CD4-positive, CD25-positive, alpha-beta regulatory T cell (primary cell): ENCODE results near the gene ATF5. TPM values are rescaled to one million over a fixed set of nuclear protein-coding genes. Genes with fewer than 3 reads are reported as not detected.

ENCODE experiments used
- ATAC-seq, 2 donors: fragments of 150-1000 bp; cut with Tn5 transposase; one replicate each; pipeline ENCODE4 v1.10.0; 2021; ENCODE audit warnings: low read depth in 2 of 2, moderate number of reproducible peaks in 2 of 2, moderate library complexity in 1 of 2
- DNase-seq, 3 donors: peaks; one replicate each; pipeline versions ENCODE4 v3.0.0 to v3.0.0-alpha.2; 2012 to 2022; ENCODE audit warnings: mixed read lengths in 1 of 3
- H3K27ac ChIP-seq: one replicate; pipeline ENCODE4 v1.7.0; 2013; ENCODE audit warnings: mild to moderate bottlenecking, low read length; ENCODE audit not compliant: insufficient read depth, poor library complexity, severe bottlenecking
- H3K27me3 ChIP-seq: one replicate; pipeline ENCODE4 v1.7.0; 2013; ENCODE audit warnings: low read length; ENCODE audit not compliant: control insufficient read depth, insufficient read depth
- H3K36me3 ChIP-seq: one replicate; pipeline ENCODE4 v1.7.0; 2013; ENCODE audit warnings: mild to moderate bottlenecking, low read length, moderate library complexity; ENCODE audit not compliant: control insufficient read depth, insufficient read depth
- H3K4me1 ChIP-seq: 2 replicates; pipeline ENCODE4 v1.7.0; 2013; ENCODE audit warnings: mild to moderate bottlenecking, low read length; ENCODE audit not compliant: insufficient read depth, control insufficient read depth, poor library complexity, severe bottlenecking
- H3K4me3 ChIP-seq: one replicate; pipeline ENCODE4 v1.7.0; 2013; ENCODE audit warnings: low read depth, mild to moderate bottlenecking, low read length, moderate library complexity
- H3K9me3 ChIP-seq, 2 experiments: 1 replicate in 1 of 2; 2 replicates in 1 of 2; pipeline ENCODE4 v1.7.0; 2013; ENCODE audit warnings: low read length in 2 of 2, mild to moderate bottlenecking in 1 of 2, moderate library complexity in 1 of 2; ENCODE audit not compliant: control insufficient read depth in 2 of 2
- H3K27ac Mint-ChIP-seq, 3 donors: one replicate each; pipeline ENCODE4 v1.8.0; 2020 to 2022; ENCODE audit warnings: mild to moderate bottlenecking in 3 of 3, mixed read lengths in 3 of 3, moderate library complexity in 2 of 3
- H3K27me3 Mint-ChIP-seq: one replicate; pipeline ENCODE4 v1.8.0; 2022; ENCODE audit warnings: mild to moderate bottlenecking, mixed read lengths
- H3K36me3 Mint-ChIP-seq: one replicate; pipeline ENCODE4 v1.8.0; 2020; ENCODE audit warnings: mixed read lengths
- H3K4me1 Mint-ChIP-seq, 4 donors: one replicate each; pipeline ENCODE4 v1.8.0; 2020 to 2022; ENCODE audit warnings: mixed read lengths in 4 of 4, mild to moderate bottlenecking in 1 of 4
- H3K4me3 Mint-ChIP-seq, 4 donors: one replicate each; pipeline ENCODE4 v1.8.0; 2020 to 2022; ENCODE audit warnings: mild to moderate bottlenecking in 4 of 4, mixed read lengths in 4 of 4, moderate library complexity in 3 of 4
- H3K9me3 Mint-ChIP-seq, 7 donors: one replicate each; pipeline ENCODE4 v1.8.0; 2020 to 2022; ENCODE audit warnings: mixed read lengths in 7 of 7, mild to moderate bottlenecking in 3 of 7, moderate library complexity in 2 of 7
- polyA plus RNA-seq, 4 donors: library from polyadenylated mRNA; unstranded; fragments of 300-500 nt; fragmentation: Illumina TruSeq; gene quantifications; one replicate each; pipeline ENCODE4 v1.2.3, GENCODE V29; 2021
- total RNA-seq: library from RNA; stranded (reverse); gene quantifications from one replicate; pipeline ENCODE4 v1.2.3, GENCODE V29; 2022

Gene ATF5
- total and polyA plus RNA-seq, 5 donors from 2014 or later: 0.60 to 19.7 (median 1.2) TPM

- Histone ChIP-seq H3K27ac (peak overlapping the region; percentile 29), H3K4me1 (peaks cover 11% of the 10 kb centered on the region), H3K4me3 (no peak overlapping the region), H3K9me3 (no peaks in the 10 kb centered on the region), H3K27me3 (no peaks in the 10 kb centered on the region), H3K36me3 (peaks cover 28% of the 10 kb centered on the region)
- Mint-ChIP-seq H3K36me3 (peaks cover 33% of the 10 kb centered on the region), H3K9me3 (no peaks in the 10 kb centered on the region), H3K4me3 (no peak overlapping the region), H3K4me1 (peaks cover 12 to 36% (median 25%) of the 10 kb centered on the region in 4 donors), H3K27me3 (no peaks in the 10 kb centered on the region), H3K27ac (peak overlapping the region; percentile 58 to 92 (median 79))
- DNase-seq (no peak), ATAC-seq (peak; percentile 48 to 60)
Observed at GRCh38 chr19:49911381-49912145, 17.4 kb upstream of the ATF5 start.

- Mint-ChIP-seq H3K4me3 (no peak overlapping the region), H3K9me3 (no peaks in the 10 kb centered on the region), H3K27ac (peak overlapping the region in 1 of 3 donors; percentile 76), H3K4me1 (peaks cover 12 to 40% (median 23%) of the 10 kb centered on the region in 4 donors), H3K27me3 (no peaks in the 10 kb centered on the region), H3K36me3 (peaks cover 36% of the 10 kb centered on the region)
- Histone ChIP-seq H3K4me3 (no peak overlapping the region), H3K9me3 (no peaks in the 10 kb centered on the region), H3K4me1 (peaks cover 11% of the 10 kb centered on the region), H3K27me3 (no peaks in the 10 kb centered on the region), H3K27ac (no peak overlapping the region), H3K36me3 (peaks cover 34% of the 10 kb centered on the region)
- DNase-seq: no peak
- ATAC-seq: no peak
Observed at GRCh38 chr19:49912965-49913685, 15.9 kb upstream of the ATF5 start.

DNA sequence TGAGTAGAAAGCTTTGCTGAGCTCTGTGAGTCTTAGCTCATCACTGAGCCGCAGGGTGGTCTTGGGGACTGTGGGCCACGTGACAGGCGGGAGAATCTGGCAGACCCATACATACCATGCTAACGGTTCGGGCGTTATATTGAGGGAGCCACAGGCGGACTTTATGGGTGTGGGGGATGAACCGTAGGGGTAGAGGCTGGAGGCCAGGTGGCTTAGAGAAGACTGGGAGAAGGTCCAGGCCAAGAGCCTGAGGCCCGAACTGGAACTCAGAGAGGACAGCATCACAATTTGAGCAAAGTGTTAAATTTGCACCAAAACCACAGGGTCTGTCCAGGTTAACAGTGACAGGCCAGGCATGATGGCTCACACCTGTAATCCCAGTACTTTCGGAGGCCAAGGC, 15.3 kb upstream of the ATF5 start:
- H3K27me3 ChIP-seq: no peaks in the 10 kb centered on the region
- H3K4me3 Mint-ChIP-seq: no peak overlapping the region
- no peak overlapping the region for H3K4me3 ChIP-seq
- H3K4me1 ChIP-seq: peaks cover 11% of the 10 kb centered on the region
- H3K9me3 Mint-ChIP-seq: no peaks in the 10 kb centered on the region
- DNase-seq (no peak), ATAC-seq (no peak)
- H3K9me3 ChIP-seq: no peaks in the 10 kb centered on the region
- H3K36me3 Mint-ChIP-seq: peaks cover 33% of the 10 kb centered on the region
- peaks cover 32% of the 10 kb centered on the region for H3K36me3 ChIP-seq
- H3K27ac Mint-ChIP-seq: no peak overlapping the region
- no peaks in the 10 kb centered on the region for H3K27me3 Mint-ChIP-seq
- H3K27ac ChIP-seq: no peak overlapping the region
- peaks cover 12 to 44% (median 23%) of the 10 kb centered on the region in 4 donors for H3K4me1 Mint-ChIP-seq

- no peaks in the 10 kb centered on the region for H3K27me3 ChIP-seq
- H3K4me3 ChIP-seq: no peak overlapping the region
- ATAC-seq (no peak), DNase-seq (no peak)
- Mint-ChIP-seq H3K27me3 (no peaks in the 10 kb centered on the region), H3K27ac (peak overlapping the region in 2 of 3 donors; percentile 39 to 67), H3K36me3 (peaks cover 37% of the 10 kb centered on the region), H3K4me1 (peaks cover 16 to 47% (median 23%) of the 10 kb centered on the region in 4 donors), H3K9me3 (no peaks in the 10 kb centered on the region), H3K4me3 (no peak overlapping the region)
- no peak overlapping the region for H3K27ac ChIP-seq
- no peaks in the 10 kb centered on the region for H3K9me3 ChIP-seq
- H3K36me3 ChIP-seq: peaks cover 29% of the 10 kb centered on the region
- peaks cover 11% of the 10 kb centered on the region for H3K4me1 ChIP-seq
Observed at GRCh38 chr19:49915271-49915670, 13.7 kb upstream of the ATF5 start.

DNA sequence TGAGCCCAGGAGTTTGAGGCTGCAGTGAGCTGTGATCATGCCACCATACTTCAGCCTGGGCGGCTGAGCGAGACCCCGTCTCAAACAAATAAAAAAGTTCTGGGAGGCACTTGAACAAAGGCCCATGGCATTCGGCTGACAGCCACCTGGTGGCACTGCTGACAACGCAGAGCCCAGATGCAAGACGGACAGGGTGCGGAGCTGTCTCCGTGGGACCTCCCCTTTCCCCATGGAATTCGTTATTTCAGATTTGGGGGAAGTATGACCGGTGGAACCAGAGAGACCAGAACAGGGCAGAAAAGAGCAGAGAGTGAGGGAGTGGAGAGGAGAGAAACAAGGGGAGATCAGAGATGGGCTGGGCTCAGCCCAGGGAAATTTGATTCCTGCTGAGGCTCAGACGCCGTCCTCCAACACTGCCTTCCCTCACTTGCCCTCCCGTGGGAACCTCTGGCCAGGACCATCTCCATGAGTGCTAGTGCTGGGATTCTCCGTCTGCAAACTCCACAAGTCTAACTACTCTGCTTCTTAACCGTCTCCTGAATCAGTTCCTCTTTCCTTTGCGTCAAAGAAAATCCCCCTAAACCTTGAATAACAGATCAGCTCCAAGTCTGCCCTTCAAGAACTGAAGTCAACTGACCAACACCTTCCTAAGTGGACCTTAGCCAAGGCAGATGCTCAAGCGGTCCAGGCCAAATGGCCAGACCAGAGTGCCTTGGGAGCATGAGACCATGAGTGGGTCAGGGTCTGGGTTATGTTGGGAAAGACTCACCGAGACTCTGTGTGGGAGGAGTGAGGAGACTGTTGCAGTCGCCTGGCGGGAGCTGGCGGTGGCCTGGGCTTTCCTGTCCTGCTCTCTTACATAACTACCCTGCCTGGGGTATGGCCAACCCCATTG, 11.9 kb upstream of the ATF5 start:
- H3K4me1 Mint-ChIP-seq: peaks cover 5 to 46% (median 19%) of the 10 kb centered on the region in 4 donors
- H3K27ac Mint-ChIP-seq: no peak overlapping the region
- Histone ChIP-seq H3K9me3 (no peaks in the 10 kb centered on the region), H3K27ac (no peak overlapping the region), H3K4me3 (no peak overlapping the region), H3K27me3 (no peaks in the 10 kb centered on the region), H3K4me1 (peaks cover 4% of the 10 kb centered on the region), H3K36me3 (peaks cover 39% of the 10 kb centered on the region)
- DNase-seq (no peak), ATAC-seq (peak in 1 of 2 donors; percentile 28)
- H3K36me3 Mint-ChIP-seq: peaks cover 38% of the 10 kb centered on the region
- no peaks in the 10 kb centered on the region for H3K27me3 Mint-ChIP-seq
- no peaks in the 10 kb centered on the region for H3K9me3 Mint-ChIP-seq
- H3K4me3 Mint-ChIP-seq: no peak overlapping the region

- Mint-ChIP-seq H3K4me3 (no peak overlapping the region), H3K27ac (no peak overlapping the region), H3K9me3 (no peaks in the 10 kb centered on the region), H3K27me3 (no peaks in the 10 kb centered on the region), H3K4me1 (peaks cover 5 to 42% (median 15%) of the 10 kb centered on the region in 4 donors), H3K36me3 (peaks cover 32% of the 10 kb centered on the region)
- Histone ChIP-seq H3K27me3 (no peaks in the 10 kb centered on the region), H3K9me3 (no peaks in the 10 kb centered on the region), H3K27ac (no peak overlapping the region), H3K4me3 (no peak overlapping the region), H3K36me3 (peaks cover 41% of the 10 kb centered on the region), H3K4me1 (peaks cover 4% of the 10 kb centered on the region)
- ATAC-seq (no peak), DNase-seq (no peak)
Observed at GRCh38 chr19:49918089-49918488, 10.9 kb upstream of the ATF5 start.

DNA sequence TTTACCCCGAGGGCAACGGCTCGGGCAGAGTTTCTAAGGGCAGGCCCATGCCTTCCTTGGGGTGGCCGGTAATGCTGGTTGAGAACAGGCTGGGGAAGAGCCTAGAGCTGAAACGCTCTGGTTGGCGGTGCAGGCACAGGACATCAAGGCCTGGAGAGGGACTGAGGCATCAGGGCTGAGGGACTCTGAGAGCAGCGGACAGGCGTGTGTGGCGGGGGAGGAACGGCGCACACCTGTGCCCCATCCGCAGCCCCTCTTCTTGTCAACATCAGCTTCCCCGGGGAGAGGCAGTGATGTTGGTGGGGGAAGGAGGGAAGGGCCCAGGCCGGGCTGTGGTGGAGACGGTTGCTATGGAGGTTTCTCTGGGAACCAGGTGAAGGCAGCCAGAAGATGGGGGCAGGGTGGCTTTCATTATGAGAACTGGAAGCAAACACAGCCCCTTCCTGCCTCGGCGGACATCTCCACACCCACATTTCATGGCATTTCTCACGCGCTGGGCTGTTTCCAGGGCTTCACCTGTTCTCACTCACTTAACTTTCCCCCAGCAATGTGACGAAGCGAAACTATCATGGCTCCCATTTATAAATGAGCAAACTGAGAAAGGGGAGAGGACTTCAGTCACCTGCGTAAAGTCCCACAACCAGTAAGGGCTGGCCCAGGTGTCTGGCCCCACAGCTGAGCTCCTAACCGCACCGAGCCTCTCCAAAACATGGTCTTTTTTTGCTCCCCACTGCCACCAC, 8.2 kb upstream of the ATF5 start:
- Histone ChIP-seq H3K4me1 (peaks cover 8% of the 10 kb centered on the region), H3K4me3 (no peak overlapping the region), H3K36me3 (peaks cover 51% of the 10 kb centered on the region), H3K27ac (no peak overlapping the region), H3K9me3 (no peaks in the 10 kb centered on the region), H3K27me3 (no peaks in the 10 kb centered on the region)
- ATAC-seq (no peak), DNase-seq (no peak)
- H3K4me3 Mint-ChIP-seq: no peak overlapping the region
- no peaks in the 10 kb centered on the region for H3K27me3 Mint-ChIP-seq
- H3K27ac Mint-ChIP-seq: no peak overlapping the region
- peaks cover 22% of the 10 kb centered on the region for H3K36me3 Mint-ChIP-seq
- H3K9me3 Mint-ChIP-seq: peaks cover 0 to 3% (median 0%) of the 10 kb centered on the region in 7 donors
- H3K4me1 Mint-ChIP-seq: peaks cover 5 to 51% (median 13%) of the 10 kb centered on the region in 4 donors
